H1 (cell line): Measurements from ENCODE around the gene DLGAP3. TPM values are rescaled to one million over a fixed set of nuclear protein-coding genes. Genes with fewer than 3 reads are reported as not detected.

Experiments used
- BACH1 ChIP-seq: IDR thresholded peaks from 2 replicates; pipeline ENCODE4 v1.6.1; 2012; ENCODE audit warnings: low read length, improper control_type of control experiment
- CEBPB ChIP-seq: IDR thresholded peaks from 2 replicates; pipeline ENCODE4 v1.6.1; 2012; ENCODE audit warnings: low read depth, low read length
- CHD1 ChIP-seq: IDR thresholded peaks from 2 replicates; pipeline ENCODE4 v1.6.1; 2012; ENCODE audit warnings: low read depth, low read length, improper control_type of control experiment
- JUN ChIP-seq: IDR thresholded peaks from 2 replicates; pipeline ENCODE4 v1.6.1; 2011; ENCODE audit warnings: low read depth, mild to moderate bottlenecking, improper control_type of control experiment, low read length
- KDM4A ChIP-seq: IDR thresholded peaks from one replicate; pipeline ENCODE4 v1.7.1; 2012; ENCODE audit warnings: low read depth, mild to moderate bottlenecking, moderate library complexity, low read length, inconsistent platforms; ENCODE audit not compliant: severe bottlenecking
- POLR2A ChIP-seq, 2 experiments: IDR thresholded peaks; 1 replicate in 1 of 2; 2 replicates in 1 of 2; pipeline ENCODE4 v1.6.1; 2011; ENCODE audit warnings: low read depth in 2 of 2, low read length in 2 of 2, mild to moderate bottlenecking in 2 of 2; ENCODE audit errors: control extremely low read depth in 1 of 2
- RFX5 ChIP-seq: IDR thresholded peaks from 2 replicates; pipeline ENCODE4 v1.6.1; 2011; ENCODE audit warnings: low read depth, low read length, improper control_type of control experiment, borderline replicate concordance
- SIN3A ChIP-seq, 2 experiments: IDR thresholded peaks in 1 of 2; conservative IDR thresholded peaks in 1 of 2; 2 replicates each; pipeline ENCODE4 v1.6.1; 2011 to 2012; ENCODE audit warnings: low read length in 2 of 2, improper control_type of control experiment in 1 of 2, low read depth in 1 of 2, mild to moderate bottlenecking in 1 of 2
- SIRT6 ChIP-seq: IDR thresholded peaks from one replicate; pipeline ENCODE4 v1.7.1; 2012; ENCODE audit warnings: low read length, inconsistent platforms
- SRF ChIP-seq: IDR thresholded peaks from 2 replicates; pipeline ENCODE4 v1.6.1; 2011; ENCODE audit warnings: mild to moderate bottlenecking, low read depth, low read length, moderate library complexity
- TEAD4 ChIP-seq: IDR thresholded peaks from 2 replicates; pipeline ENCODE4 v1.6.1; 2012; ENCODE audit warnings: low read depth, low read length, inconsistent platforms, mixed read lengths
- polyA plus RNA-seq, 7 experiments: library from polyadenylated mRNA; depleted of rRNA in 3 of 7; stranded (reverse) in 5 of 7; unstranded in 2 of 7; fragments of >200 nt in 5 of 7; fragments of 200-250 nt in 2 of 7; gene quantifications; 1 replicate in 5 of 7; 2 replicates in 1 of 7; 4 replicates in 1 of 7; pipeline versions ENCODE4 v1.2.1 to v1.2.3, GENCODE V29; 2011 to 2013; ENCODE audit warnings: missing spikeins in 2 of 7, mixed read lengths in 2 of 7
- total RNA-seq: library from RNA; stranded (reverse); fragmentation: NEBNext Ultra II Directional; extraction: Animal tissue kit (Norgen Biotek cat#: 25700); gene quantifications from 2 replicates; pipeline ENCODE4 v1.2.1, GENCODE V29; 2021
- TF ChIP-seq, protein P1 (sequence below): fragments of 300-600 bp; sonication (generic); IDR thresholded peaks from 2 replicates; pipeline ENCODE4 v1.7.1; 2012; ENCODE audit warnings: low read length, moderate library complexity, mild to moderate bottlenecking, inconsistent platforms; ENCODE audit not compliant: insufficient replicate concordance

DLGAP3 gene
- total and polyA plus RNA-seq, 2 of the 8 experiments (the other 6 are each of a cell fraction or from before 2014, with no cell fraction given): 3.8 to 13.2 TPM

DNA sequence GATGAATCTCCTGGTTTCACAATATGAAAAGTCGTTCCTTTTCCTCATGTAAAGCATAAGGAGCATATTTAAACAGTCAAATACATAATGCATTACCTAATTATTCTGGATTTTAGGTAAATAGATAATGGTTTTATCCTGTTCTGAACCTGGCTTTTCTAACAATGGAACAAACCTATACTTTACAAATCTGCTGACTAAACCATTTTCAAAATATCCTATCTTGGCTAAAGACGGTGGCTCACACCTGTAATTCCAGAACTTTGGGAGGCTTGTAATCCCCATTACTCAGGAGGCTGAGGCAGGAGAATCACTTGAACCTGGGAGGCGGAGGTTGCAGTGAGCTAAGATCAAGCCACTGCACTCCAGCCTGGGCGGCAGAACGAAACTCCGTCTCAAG lies 72.8 kb downstream of the DLGAP3 start (continued):
- TF ChIP-seq, protein P1, sequence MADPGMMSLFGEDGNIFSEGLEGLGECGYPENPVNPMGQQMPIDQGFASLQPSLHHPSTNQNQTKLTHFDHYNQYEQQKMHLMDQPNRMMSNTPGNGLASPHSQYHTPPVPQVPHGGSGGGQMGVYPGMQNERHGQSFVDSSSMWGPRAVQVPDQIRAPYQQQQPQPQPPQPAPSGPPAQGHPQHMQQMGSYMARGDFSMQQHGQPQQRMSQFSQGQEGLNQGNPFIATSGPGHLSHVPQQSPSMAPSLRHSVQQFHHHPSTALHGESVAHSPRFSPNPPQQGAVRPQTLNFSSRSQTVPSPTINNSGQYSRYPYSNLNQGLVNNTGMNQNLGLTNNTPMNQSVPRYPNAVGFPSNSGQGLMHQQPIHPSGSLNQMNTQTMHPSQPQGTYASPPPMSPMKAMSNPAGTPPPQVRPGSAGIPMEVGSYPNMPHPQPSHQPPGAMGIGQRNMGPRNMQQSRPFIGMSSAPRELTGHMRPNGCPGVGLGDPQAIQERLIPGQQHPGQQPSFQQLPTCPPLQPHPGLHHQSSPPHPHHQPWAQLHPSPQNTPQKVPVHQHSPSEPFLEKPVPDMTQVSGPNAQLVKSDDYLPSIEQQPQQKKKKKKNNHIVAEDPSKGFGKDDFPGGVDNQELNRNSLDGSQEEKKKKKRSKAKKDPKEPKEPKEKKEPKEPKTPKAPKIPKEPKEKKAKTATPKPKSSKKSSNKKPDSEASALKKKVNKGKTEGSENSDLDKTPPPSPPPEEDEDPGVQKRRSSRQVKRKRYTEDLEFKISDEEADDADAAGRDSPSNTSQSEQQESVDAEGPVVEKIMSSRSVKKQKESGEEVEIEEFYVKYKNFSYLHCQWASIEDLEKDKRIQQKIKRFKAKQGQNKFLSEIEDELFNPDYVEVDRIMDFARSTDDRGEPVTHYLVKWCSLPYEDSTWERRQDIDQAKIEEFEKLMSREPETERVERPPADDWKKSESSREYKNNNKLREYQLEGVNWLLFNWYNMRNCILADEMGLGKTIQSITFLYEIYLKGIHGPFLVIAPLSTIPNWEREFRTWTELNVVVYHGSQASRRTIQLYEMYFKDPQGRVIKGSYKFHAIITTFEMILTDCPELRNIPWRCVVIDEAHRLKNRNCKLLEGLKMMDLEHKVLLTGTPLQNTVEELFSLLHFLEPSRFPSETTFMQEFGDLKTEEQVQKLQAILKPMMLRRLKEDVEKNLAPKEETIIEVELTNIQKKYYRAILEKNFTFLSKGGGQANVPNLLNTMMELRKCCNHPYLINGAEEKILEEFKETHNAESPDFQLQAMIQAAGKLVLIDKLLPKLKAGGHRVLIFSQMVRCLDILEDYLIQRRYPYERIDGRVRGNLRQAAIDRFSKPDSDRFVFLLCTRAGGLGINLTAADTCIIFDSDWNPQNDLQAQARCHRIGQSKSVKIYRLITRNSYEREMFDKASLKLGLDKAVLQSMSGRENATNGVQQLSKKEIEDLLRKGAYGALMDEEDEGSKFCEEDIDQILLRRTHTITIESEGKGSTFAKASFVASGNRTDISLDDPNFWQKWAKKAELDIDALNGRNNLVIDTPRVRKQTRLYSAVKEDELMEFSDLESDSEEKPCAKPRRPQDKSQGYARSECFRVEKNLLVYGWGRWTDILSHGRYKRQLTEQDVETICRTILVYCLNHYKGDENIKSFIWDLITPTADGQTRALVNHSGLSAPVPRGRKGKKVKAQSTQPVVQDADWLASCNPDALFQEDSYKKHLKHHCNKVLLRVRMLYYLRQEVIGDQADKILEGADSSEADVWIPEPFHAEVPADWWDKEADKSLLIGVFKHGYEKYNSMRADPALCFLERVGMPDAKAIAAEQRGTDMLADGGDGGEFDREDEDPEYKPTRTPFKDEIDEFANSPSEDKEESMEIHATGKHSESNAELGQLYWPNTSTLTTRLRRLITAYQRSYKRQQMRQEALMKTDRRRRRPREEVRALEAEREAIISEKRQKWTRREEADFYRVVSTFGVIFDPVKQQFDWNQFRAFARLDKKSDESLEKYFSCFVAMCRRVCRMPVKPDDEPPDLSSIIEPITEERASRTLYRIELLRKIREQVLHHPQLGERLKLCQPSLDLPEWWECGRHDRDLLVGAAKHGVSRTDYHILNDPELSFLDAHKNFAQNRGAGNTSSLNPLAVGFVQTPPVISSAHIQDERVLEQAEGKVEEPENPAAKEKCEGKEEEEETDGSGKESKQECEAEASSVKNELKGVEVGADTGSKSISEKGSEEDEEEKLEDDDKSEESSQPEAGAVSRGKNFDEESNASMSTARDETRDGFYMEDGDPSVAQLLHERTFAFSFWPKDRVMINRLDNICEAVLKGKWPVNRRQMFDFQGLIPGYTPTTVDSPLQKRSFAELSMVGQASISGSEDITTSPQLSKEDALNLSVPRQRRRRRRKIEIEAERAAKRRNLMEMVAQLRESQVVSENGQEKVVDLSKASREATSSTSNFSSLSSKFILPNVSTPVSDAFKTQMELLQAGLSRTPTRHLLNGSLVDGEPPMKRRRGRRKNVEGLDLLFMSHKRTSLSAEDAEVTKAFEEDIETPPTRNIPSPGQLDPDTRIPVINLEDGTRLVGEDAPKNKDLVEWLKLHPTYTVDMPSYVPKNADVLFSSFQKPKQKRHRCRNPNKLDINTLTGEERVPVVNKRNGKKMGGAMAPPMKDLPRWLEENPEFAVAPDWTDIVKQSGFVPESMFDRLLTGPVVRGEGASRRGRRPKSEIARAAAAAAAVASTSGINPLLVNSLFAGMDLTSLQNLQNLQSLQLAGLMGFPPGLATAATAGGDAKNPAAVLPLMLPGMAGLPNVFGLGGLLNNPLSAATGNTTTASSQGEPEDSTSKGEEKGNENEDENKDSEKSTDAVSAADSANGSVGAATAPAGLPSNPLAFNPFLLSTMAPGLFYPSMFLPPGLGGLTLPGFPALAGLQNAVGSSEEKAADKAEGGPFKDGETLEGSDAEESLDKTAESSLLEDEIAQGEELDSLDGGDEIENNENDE: no peak
- TF ChIP-seq SIN3A (conservative IDR thresholded peaks at IDR 0.05 in 1 of 2, IDR thresholded peaks at IDR 0.05 in 1 of 2; ENCODE audit: low read depth in 1 of 2, low read length in 2 of 2): no peak
- no peak for TF ChIP-seq SRF
- TF ChIP-seq JUN: no peak
- TF ChIP-seq CHD1: no peak
- no peak for TF ChIP-seq SIRT6
- TF ChIP-seq BACH1: no peak
- TF ChIP-seq RFX5: no peak
- TF ChIP-seq POLR2A (IDR thresholded peaks at IDR 0.05; ENCODE audit: control extremely low read depth in 1 of 2, low read depth in 2 of 2, low read length in 2 of 2): no peak
- TF ChIP-seq CEBPB: no peak
- TF ChIP-seq TEAD4: no peak
- no peak for TF ChIP-seq KDM4A
